ENCODE results near the gene PPARD. TPM values are rescaled to one million over a fixed set of nuclear protein-coding genes. Genes with fewer than 3 reads are reported as not detected.

The PPARD gene
- total and polyA plus RNA-seq, 8 donors = 2.6 to 34.6 (median 17.9) TPM

DNA sequence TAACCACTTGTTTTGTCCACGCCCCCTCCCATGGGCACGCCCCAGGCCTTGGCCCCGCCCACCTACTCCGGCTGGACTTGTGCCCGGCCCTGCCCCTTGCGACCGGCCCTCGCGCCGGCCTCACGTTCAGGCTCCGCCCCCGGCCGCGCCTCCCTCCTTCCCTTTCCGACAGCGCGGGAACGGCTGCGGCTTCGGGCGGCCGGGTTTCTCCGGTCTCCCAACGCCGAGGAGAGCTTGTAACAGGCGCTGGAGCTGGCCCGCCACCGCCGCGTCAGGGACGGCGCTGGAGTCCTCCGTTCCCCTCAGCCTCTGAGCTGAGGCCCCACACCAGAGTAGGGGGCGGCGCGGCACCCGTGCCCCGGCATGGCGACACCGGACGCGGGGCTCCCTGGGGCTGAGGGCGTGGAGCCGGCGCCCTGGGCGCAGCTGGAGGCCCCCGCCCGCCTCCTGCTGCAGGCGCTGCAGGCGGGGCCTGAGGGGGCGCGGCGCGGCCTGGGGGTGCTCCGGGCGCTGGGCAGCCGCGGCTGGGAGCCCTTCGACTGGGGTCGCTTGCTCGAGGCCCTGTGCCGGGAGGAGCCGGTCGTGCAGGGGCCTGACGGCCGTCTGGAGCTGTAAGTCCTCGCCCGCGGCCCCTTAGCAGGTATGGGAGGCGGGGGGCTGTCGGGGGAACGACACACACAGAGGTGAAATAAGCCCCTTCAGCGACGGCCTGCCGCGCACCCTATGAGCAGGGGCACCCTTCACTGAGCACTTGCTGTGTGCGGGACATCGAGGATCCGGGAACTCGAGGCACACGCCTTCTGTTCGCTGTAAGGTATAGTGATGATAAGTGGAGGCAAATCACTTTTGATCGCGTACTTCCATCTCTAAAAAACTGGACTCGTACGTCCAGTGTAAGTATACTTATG lies 110.1 kb downstream of the PPARD start, which contains the start of gene FANCE:
Gene FANCE, plus strand, starts transcription at position 156 of the 908 bp plus-strand sequence. Its CDS starts 208 bp downstream, at position 364.
- Histone ChIP-seq H3K4me1 (peaks cover 15 to 32% (median 25%) of the 10 kb centered on the region in 4 donors), H3K9me3 (no peaks in the 10 kb centered on the region), H3K36me3 (peaks cover 0 to 21% (median 19%) of the 10 kb centered on the region in 4 donors), H3K4me3 (peak within 1 kb of the TSS; percentile 58 to 78 (median 71)), H3K27ac (peak within 1 kb of the TSS; percentile 61 to 88 (median 80)), H3K27me3 (no peaks in the 10 kb centered on the region)
- peak; percentile 97 to 98 for DNase-seq
- TF ChIP-seq POLR2AphosphoS5 (IDR thresholded peaks at IDR 0.05) (peak; percentile 54 to 91 (median 63)), POLR2A (IDR thresholded peaks at IDR 0.05) (no peak), EP300 (IDR thresholded peaks at IDR 0.05) (no peak)
- TF ChIP-seq, protein P1, sequence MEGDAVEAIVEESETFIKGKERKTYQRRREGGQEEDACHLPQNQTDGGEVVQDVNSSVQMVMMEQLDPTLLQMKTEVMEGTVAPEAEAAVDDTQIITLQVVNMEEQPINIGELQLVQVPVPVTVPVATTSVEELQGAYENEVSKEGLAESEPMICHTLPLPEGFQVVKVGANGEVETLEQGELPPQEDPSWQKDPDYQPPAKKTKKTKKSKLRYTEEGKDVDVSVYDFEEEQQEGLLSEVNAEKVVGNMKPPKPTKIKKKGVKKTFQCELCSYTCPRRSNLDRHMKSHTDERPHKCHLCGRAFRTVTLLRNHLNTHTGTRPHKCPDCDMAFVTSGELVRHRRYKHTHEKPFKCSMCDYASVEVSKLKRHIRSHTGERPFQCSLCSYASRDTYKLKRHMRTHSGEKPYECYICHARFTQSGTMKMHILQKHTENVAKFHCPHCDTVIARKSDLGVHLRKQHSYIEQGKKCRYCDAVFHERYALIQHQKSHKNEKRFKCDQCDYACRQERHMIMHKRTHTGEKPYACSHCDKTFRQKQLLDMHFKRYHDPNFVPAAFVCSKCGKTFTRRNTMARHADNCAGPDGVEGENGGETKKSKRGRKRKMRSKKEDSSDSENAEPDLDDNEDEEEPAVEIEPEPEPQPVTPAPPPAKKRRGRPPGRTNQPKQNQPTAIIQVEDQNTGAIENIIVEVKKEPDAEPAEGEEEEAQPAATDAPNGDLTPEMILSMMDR (IDR thresholded peaks at IDR 0.05) = no peak
- intact Hi-C loops (cut with DNase I; ENCODE audit: low total_unique reads) = loop anchor here (5.0 kb wide), 2 partner anchors 110 to 155 kb away; partner anchors contain the start of genes DEF6 and PPARD
- WGBS, 5 donors = 0 to 2% (median 1%) methylated on average over 16 to 87 of the region's 87 CpGs

DNA sequence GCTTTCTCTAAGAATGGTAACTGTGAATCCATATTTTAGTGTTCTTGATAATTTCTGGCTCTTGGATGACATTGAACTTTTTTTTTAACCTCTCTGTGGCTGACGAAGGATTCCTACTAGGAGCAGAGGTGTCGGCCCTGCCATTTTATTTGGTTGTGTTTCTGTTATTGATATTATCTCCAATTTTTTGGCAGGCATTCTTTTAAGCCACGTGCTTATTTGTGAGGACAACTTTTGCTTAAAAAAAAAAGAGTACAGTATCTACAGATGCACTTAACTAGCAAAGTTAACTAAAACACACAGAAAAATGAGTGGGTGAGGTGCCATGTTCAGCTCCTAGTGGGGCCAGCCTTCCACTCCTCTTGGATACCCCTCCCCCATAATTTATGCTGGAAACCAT lies 110.9 kb downstream of the PPARD start:
- no peaks in the 10 kb centered on the region for H3K27me3 ChIP-seq
- H3K36me3 ChIP-seq = peaks cover 0 to 29% (median 23%) of the 10 kb centered on the region in 4 donors
- peaks cover 15 to 32% (median 25%) of the 10 kb centered on the region in 4 donors for H3K4me1 ChIP-seq
- 8 to 23% (median 18%) methylated on average over 3 of the region's 3 CpGs for WGBS, 5 donors
- no peaks in the 10 kb centered on the region for H3K9me3 ChIP-seq
- TF ChIP-seq POLR2A (IDR thresholded peaks at IDR 0.05) (no peak), POLR2AphosphoS5 (IDR thresholded peaks at IDR 0.05) (no peak), EP300 (IDR thresholded peaks at IDR 0.05) (no peak)
- TF ChIP-seq, protein P1 (IDR thresholded peaks at IDR 0.05) = no peak
- peak overlapping the region in 1 of 5 donors; percentile 88 for H3K27ac ChIP-seq
- no peak for DNase-seq
- H3K4me3 ChIP-seq = peak overlapping the region; percentile 58 to 78 (median 71)
- intact Hi-C loops (cut with DNase I; ENCODE audit: low total_unique reads) = loop anchor here (5.0 kb wide), 2 partner anchors 111 to 156 kb away; partner anchors contain the start of genes DEF6 and PPARD

DNA sequence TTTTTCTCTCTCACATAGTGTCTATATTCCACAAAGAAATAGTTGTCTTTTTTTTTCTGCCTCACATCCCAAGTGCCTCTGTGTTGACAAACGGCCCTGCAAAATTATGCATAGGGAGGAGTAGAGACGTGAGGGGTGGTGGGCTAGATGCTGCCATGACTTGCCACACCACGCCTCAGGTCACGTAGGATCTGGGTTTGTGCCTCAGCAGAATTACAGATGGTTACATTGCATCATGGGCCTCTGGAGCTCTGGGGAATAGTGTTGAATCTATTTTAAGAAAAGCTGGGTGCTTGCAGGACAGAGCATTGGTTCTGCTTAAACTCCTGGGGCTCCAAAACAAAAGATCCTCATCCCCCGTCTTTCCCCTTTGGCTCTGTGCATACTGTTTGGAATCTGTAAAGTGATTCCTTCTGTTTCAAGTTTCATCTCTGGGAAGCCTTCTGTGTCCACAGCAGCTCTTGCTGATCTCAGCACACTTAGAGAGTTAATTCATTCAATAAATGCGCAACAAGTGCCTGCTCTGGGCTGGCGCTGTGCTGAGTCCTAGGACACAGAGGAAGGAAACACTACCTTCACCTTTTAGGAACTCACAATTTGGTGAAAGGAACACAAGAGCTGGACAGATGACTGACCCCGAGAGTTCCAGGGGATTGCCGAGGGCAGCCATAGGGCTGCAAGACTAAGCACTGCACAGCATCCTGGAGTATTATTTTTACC lies 112.2 kb downstream of the PPARD start:
- no peak for TF ChIP-seq EP300 (IDR thresholded peaks at IDR 0.05)
- TF ChIP-seq POLR2A (IDR thresholded peaks at IDR 0.05) = no peak
- TF ChIP-seq, protein P1 (IDR thresholded peaks at IDR 0.05) = no peak
- TF ChIP-seq POLR2AphosphoS5 (IDR thresholded peaks at IDR 0.05) = no peak
- H3K36me3 ChIP-seq = peaks cover 2 to 41% (median 31%) of the 10 kb centered on the region in 4 donors
- DNase-seq = no peak
- H3K27ac ChIP-seq = no peak overlapping the region
- WGBS, 5 donors = 84 to 95% (median 94%) methylated on average over 9 of the region's 9 CpGs
- H3K4me1 ChIP-seq = peaks cover 15 to 32% (median 25%) of the 10 kb centered on the region in 4 donors
- no peaks in the 10 kb centered on the region for H3K27me3 ChIP-seq
- H3K4me3 ChIP-seq = no peak overlapping the region
- no peaks in the 10 kb centered on the region for H3K9me3 ChIP-seq
- intact Hi-C loops (cut with DNase I; ENCODE audit: low total_unique reads) = loop anchor here (5.0 kb wide), 2 partner anchors 112 to 157 kb away; partner anchors contain the start of genes DEF6 and PPARD

DNA sequence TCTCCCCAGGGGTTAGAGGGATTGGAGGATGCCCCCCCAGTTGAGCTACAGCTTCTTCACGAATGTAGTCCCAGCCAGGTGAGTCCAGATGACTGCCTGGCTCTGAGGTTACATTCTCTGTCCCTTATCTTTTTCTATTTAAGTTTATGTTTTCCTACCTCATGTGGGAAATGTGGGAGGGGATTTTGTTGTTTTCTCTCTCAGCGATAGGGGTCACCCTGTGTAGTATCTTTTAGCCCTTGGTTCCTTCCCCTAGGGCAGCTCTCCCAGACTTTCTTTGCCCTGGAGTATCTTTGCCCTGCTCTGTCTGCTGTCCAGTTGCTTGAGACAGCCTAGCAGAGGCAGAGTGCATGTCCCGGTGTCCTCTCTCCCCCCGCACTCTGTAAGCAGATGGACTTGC lies 115.5 kb downstream of the PPARD start:
- 53 to 69% (median 59%) methylated on average over 4 of the region's 4 CpGs for WGBS, 5 donors
- H3K4me3 ChIP-seq = no peak overlapping the region
- H3K36me3 ChIP-seq = peaks cover 3 to 72% (median 51%) of the 10 kb centered on the region in 4 donors
- no peaks in the 10 kb centered on the region for H3K9me3 ChIP-seq
- H3K27me3 ChIP-seq = no peaks in the 10 kb centered on the region
- no peak for DNase-seq
- H3K27ac ChIP-seq = no peak overlapping the region
- intact Hi-C loops (cut with DNase I; ENCODE audit: low total_unique reads) = no loop called here
- TF ChIP-seq, protein P1 (IDR thresholded peaks at IDR 0.05) = no peak
- TF ChIP-seq EP300 (IDR thresholded peaks at IDR 0.05) (no peak), POLR2AphosphoS5 (IDR thresholded peaks at IDR 0.05) (no peak), POLR2A (IDR thresholded peaks at IDR 0.05) (no peak)
- peaks cover 6 to 20% (median 13%) of the 10 kb centered on the region in 4 donors for H3K4me1 ChIP-seq
